PFSK-1 (cell line): ENCODE measurements around the gene FZD2.

Experiments
- POLR2AphosphoS5 ChIP-seq: IDR thresholded peaks from 2 replicates; pipeline ENCODE4 v1.6.1; 2012; ENCODE audit warnings: low read depth, mild to moderate bottlenecking, control low read depth, low read length, moderate library complexity
- SIN3A ChIP-seq: IDR thresholded peaks from 2 replicates; pipeline ENCODE4 v1.6.1; 2012; ENCODE audit warnings: mild to moderate bottlenecking, low read length, moderate library complexity, borderline replicate concordance; ENCODE audit not compliant: insufficient read depth
- TAF1 ChIP-seq: IDR thresholded peaks from 2 replicates; pipeline ENCODE4 v1.6.1; 2012; ENCODE audit warnings: low read length, control low read depth, borderline replicate concordance; ENCODE audit not compliant: insufficient read depth
- TF ChIP-seq, protein P1 (sequence below), 2 experiments: IDR thresholded peaks; 2 replicates each; pipeline versions ENCODE4 v1.6.1 to v1.8.0; 2011 to 2012; ENCODE audit warnings: low read depth in 2 of 2, low read length in 2 of 2, control low read depth in 1 of 2, inconsistent platforms in 1 of 2, mild to moderate bottlenecking in 1 of 2, moderate library complexity in 1 of 2; ENCODE audit not compliant: insufficient read depth in 1 of 2

DNA sequence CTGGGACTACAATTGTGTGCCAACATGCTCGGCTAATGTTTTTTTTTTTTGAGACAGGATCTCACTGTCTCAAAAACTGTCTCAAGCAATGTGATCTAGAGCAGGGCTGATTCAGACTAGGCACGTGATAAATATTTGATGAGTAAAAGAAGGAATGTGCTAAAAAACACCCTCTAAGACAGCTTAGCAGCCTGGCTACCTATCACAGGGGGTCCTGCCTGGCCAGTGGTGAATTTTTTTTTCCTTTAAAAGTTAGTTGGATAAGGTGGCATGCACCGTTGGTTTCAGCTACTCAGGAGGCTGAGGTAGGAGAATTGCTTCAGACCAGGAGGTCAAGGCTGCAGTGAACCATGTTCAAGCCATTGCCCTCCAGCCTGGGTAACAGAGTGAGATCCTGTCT is 39.3 kb upstream of the FZD2 start:
- TF ChIP-seq SIN3A, result no peak
- TF ChIP-seq POLR2AphosphoS5, result no peak
- no peak for TF ChIP-seq TAF1
- TF ChIP-seq, protein P1, sequence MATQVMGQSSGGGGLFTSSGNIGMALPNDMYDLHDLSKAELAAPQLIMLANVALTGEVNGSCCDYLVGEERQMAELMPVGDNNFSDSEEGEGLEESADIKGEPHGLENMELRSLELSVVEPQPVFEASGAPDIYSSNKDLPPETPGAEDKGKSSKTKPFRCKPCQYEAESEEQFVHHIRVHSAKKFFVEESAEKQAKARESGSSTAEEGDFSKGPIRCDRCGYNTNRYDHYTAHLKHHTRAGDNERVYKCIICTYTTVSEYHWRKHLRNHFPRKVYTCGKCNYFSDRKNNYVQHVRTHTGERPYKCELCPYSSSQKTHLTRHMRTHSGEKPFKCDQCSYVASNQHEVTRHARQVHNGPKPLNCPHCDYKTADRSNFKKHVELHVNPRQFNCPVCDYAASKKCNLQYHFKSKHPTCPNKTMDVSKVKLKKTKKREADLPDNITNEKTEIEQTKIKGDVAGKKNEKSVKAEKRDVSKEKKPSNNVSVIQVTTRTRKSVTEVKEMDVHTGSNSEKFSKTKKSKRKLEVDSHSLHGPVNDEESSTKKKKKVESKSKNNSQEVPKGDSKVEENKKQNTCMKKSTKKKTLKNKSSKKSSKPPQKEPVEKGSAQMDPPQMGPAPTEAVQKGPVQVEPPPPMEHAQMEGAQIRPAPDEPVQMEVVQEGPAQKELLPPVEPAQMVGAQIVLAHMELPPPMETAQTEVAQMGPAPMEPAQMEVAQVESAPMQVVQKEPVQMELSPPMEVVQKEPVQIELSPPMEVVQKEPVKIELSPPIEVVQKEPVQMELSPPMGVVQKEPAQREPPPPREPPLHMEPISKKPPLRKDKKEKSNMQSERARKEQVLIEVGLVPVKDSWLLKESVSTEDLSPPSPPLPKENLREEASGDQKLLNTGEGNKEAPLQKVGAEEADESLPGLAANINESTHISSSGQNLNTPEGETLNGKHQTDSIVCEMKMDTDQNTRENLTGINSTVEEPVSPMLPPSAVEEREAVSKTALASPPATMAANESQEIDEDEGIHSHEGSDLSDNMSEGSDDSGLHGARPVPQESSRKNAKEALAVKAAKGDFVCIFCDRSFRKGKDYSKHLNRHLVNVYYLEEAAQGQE (IDR thresholded peaks at IDR 0.05; ENCODE audit: insufficient read depth in 1 of 2, low read depth in 2 of 2, low read length in 2 of 2), result no peak
